ENCODE results near the gene TRMT61A.

Gene TRMT61A

DNA sequence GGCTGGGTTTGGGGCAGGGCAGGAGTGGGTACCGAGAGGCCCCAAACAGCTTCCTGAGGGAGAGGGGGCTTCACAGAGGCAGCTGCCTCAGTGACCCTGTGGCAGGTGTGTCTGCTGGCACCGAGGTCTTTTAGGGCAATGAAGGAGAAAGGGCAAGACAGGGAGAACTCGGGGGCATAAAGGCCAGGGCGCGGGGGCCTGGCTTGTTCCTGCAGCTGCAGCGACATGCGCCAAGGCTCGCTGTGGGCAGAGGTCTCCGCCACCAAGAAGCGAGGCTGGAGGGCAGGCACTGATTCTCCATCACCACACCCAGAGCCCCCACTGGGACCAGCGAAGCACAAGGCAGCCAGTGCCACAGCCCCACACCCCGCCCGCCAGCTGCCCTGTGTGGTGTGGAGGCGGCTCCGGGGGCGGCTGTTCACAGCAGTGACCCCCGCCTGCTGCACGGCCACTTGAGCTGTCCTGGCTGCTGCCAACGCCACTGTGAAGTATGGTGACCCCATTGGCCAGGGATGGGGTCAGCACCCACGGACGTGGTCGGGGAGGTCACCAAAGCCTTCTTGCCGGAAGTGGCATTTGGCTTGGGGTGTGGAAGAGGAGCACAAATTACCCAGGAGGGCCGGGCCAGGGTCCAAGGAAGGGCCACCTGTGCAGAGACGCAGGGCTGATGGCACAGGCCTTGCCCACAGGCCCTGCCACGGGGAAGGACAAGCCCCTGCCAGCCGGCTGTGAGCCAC, 17.1 kb downstream of the TRMT61A start:
- DNase-seq (ENCODE audit: insufficient read length, low spot score) (no peak), FAIRE-seq (no peak)

DNA sequence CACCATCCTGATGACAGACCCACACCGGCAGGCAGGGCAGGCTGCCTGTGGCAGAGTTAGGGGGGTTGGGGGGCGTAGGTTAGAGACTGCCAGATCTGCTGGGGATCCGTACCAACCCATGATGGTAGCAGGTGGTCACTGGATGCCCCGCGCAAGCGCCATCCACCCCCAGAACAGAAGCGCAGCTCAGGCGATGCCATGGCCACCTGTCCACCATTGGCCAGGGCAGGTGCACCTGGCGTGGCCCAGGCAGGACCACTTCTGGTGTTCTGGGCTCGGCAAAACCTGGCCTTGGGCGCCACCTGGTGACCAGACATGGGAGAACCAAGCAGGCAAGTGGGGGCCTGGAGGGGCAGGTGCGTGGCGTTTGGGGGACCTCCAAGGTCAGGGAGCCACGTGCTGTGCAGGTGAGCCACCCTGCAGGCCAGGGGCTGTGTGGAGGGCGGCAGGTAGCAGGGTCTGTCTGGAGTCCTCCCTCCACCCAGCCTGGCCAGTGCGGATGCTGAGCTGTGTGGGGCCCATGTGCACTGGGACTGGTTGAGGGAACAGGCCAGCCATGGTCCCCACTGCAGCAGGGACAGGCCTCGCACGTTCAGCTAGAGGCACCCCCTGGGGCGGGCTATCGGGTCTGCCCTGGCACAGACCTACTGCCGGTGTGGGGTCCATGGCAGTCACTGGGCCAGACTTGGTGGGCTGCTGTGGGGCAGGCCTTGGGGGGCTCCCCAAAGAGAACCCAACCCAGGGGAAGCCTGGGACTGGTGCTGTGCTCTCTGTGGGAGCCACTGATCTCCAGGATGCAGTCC, 17.9 kb downstream of the TRMT61A start:
- DNase-seq (ENCODE audit: insufficient read length, low spot score) (peak; percentile 81), FAIRE-seq (peak; percentile 83)

DNA sequence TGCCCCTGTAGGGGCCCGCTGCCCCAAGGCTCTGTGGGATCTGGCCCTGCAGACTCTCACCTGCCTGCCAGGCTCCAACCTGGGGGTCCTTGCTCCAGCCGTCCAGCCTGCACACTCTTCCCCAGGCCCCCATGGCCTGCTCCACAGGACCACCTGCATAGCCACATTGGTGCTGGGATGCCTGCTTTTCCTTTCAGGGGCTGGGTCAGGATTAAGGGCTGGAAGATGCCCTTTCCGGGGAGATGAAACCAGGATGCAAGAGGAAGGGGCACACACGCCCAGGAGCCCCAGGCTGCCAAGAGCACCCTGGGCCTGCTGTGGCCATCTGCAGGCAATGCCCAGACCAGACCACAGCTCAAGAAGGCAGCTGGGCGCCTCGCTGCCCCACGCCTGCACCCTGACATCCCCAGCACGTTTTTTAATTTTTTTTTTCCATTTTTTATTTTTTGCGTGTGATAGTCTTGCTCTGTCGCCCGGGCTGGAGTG, 18.5 kb downstream of the TRMT61A start:
- no peak for DNase-seq (ENCODE audit: insufficient read length, low spot score)
- FAIRE-seq: peak; percentile 36

DNA sequence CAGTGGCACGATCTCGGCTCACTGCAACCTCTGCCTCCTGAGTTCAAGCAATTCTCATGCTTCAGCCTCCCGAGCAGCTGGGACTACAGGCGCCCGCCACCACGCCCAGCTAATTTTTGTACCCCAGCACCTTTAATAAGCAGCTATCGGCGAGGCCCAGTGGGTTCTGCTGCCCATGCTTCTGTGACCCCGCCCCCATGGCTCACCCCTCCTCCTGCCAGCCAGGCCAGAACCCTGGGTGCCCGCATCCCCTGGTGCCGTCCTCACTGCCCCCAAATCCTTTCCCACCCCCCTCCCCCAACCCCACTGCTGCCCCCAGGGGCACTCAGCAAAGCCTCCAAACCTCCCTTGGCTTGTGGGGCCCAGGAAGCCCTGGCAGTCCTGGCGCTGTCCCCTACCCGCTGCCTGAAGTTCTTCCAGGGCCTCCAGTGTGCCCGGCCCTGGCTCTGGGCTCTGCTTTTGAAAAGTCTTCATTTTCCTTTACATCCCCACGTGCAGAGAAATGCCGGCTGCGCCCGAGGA, 19.0 kb downstream of the TRMT61A start:
- no peak for FAIRE-seq
- no peak for DNase-seq (ENCODE audit: insufficient read length, low spot score)

DNA sequence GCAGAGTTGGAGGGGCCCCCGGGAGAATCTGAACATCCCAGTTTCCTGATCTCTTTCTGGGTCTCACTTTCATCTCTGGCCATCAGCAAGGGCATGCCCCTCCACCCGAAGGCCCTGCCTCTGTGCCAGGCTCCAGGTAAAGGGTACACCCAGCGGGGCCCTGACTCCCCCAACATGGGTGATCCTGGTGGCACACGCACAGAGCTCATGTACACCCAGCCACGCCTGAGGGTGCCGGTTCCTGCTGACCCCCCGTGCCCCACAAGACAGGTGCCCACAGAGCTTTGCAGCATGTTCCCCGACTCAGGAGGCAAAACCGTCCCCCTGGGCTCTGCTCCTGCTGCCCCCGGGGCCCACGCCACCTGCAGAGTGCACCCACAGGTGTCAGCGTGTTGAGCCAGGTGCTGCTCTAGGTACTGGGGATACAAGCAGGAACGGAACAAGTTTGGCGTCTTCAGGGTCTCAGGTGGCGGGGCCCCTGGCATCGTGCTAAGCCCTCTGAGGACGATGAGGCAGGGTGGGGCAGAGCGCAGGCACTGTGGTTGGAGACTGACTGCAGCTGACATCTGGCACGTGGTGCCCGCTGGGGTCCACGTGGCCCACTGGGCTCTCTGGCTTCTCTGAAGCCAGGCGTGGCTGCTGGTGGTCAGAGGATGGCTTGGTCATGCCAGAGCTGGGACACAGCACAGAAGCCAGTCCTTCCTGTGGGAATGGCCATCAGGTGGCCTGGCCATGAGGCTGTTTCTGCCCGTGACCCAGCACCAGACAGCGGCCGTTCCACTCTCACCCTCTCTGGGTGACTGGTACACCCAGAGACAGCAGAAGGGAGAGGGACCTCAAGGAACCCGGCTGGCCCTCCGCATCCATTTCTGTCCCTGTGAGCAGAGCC, 19.7 kb downstream of the TRMT61A start:
- DNase-seq (ENCODE audit: insufficient read length, low spot score) (no peak), FAIRE-seq (no peak)

DNA sequence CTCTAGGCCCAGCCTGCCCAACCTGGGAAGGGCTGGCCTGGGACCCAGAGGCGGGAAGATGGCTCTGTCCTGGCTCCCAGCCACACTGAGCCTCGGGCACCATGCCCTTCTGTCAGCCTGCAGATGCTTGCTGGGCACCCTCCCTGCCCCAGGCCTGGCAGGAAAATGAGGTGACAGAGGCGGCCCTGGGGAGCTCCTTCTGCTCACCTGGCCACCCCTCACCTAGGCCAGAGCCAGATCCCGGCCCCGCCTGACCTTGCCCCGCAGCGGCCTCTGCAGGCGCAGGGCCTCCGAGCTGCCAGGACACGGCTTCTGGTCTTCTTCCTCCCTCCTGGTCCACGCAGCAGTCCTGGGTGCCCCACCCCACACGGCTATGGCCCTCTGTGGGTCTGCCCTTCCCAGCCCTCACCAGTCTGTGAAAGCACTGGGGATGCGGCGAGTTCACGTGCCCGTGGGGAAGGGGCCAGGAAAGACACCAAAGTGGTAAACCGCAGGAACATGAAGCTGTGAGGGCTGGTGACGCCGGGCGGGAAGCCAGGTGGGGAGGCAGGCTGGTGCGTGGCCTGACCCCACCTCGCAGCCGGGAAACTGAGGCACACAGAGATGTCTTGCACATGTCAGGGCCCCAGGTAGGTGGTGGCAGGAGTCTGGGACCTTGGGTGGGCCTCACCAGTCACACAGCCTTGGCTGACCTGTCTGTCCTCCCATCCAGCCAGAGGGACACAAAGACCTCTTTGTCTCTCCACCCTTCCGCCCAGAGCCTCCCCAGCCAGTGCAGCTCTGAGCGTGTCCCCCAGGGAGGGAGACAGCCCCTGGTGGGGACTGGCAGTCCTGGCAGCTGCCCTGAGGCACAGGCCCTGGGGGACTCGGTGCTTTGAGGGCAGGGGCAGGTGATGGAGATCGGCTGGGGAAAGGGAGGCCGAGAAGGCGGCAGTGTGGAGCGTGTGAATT, 20.6 kb downstream of the TRMT61A start:
- no peak for FAIRE-seq
- DNase-seq (ENCODE audit: insufficient read length, low spot score): no peak

DNA sequence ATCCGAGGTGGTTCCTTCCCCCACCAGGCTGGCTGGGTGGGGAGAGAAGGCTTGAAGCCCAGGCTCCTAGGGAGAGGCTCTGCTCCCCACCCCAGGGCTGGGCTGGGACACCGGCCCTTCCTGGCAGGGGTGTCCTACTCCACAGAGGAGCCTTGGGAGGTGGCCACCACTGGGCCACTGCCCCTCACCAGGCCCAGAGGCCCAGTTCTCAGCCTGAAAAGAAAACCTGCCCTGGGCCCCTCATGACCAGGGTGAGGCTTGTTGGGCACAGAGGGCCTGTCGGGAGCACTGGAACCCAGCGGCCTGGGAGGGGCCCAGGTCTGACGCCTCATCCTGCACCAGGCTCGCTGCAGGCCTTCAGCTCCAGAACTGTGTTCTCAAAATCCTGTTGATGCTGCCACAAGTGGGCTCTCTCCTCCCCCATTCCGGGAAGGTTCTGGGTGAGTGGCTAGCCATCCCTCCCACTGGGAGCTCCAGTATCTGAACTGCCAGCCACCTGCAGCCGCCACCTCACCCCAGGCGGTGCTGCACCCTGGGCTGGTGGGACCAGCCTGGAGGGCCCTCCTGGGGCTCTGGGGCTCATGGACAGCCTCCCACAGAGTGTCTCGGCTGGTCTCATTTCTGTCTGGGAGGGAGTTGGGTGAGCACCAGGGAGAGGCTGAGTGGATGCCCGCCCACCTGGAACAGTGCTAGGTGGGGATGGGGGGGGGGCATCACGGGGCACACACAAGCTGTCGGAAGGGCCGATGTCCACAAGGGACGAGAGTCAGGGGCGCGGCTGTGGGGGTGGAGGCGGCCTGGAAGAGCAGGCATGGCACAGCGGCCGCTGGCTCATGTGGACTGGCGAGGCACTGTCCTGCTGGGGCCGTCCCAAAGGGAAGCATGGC, 21.7 kb downstream of the TRMT61A start:
- no peak for FAIRE-seq
- no peak for DNase-seq (ENCODE audit: insufficient read length, low spot score)

DNA sequence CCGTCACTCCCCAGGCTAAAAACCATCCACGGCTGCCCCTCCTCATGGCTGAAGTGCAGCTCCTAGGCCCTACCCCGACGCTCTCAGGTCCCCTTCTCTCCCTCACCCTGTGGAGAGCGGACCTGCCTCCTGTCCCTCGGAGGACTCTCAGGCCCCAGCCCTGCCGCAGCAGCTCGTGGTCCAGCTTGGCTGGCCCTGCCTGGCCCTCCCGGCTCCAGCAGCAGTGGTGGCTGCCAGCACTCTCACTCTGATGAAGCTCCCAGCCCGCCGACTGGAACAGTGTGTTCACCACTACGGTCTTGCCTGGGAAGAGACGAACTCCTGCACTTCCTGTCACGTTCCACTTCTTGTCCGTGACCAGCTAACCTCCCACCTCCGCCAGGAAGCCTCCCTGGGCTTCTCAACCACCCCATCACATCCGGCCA, 22.4 kb downstream of the TRMT61A start:
- FAIRE-seq (no peak), DNase-seq (ENCODE audit: insufficient read length, low spot score) (no peak)

DNA sequence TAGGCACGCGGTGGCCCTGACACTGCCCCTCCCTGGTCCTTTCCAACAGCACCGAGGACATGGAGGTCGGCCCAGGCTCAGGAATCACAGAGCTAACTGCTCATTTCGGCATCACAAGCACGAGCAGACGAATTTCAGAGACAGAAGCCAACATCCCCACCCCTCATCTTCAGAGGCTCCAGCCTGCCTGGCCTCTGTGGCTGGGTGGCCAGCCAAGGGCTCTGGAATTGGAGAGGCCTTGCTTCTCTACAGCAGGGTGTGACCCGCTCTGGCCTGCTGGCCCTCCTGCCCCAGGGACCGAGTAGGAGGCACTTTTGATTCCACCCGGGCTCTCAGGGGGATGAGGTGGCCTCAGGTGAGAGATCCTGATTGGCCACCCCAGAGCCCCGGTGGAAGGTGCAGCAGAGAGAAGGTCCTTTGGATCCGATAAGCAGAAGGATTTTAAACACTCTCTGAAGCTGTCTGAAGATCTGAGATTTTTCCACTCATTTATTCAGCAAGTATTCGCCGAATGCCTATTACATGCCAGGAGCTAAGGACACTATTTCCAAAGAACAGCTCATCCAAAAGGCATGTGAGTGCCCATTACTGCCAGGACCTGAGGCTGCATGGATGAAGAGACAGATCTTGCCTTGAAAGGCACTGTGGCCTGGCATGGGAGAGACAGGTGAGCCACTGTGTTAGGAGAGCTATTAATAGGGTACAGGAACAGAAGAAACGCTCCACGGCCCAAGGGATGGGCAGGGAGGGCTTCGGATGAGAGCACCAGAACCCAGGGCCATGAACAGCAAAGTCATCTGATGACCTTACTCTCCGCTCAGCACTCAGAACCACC, 23.2 kb downstream of the TRMT61A start:
- FAIRE-seq (peak; percentile 83), DNase-seq (ENCODE audit: insufficient read length, low spot score) (no peak)

DNA sequence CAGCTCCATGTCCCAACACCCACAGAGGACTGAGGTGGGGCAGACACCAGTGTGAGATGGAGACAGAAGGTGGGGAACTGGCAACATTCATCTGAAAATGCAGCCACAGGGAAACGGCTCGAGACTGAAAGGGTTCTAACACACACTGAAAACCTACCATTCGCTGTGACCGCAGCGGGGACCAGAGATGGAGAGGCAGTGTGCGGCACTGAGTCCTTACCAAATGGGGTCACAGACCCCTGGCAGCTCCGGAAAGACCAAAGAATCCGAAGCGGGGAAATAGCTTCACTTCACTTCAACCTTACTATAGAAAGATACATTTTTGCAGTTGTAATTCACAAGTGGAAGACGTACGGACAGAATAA, 23.8 kb downstream of the TRMT61A start:
- no peak for FAIRE-seq
- DNase-seq (ENCODE audit: insufficient read length, low spot score): no peak

DNA sequence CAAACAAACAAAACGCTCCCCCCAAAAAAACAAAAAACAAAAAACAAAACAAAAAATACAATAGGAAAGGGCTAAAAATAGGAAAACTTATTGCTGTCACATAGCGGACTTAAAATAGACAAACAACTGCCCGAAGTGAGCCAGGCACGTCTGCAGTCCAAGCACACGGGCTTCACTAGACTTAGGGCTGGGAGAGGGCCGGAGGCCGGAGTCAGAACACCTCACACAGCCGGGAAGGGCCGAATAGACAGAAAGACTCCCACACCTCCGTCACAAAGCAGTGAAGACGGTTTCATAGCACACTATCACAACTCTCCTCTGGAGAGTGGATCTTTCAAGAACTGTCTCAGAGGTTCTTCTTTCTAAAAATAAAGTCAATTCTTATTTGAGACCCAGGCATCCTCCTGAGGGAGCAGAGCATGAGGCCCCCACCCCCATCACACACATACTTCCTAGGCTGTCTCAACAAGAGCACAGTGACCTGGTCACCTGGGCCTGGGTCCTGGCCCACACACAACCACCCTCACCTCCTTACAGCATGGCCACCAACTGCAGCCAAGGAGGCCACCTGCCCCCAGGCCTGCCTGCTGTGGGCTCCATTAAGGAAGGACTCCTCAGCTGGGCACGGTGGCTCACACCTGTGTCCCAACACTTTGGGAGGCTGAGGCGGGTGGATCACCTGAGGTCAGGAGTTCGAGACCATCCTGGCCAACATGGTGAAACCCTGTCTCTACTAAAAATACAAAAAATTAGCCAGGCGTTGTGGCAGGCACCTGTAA, 26.8 kb downstream of the TRMT61A start:
- DNase-seq (ENCODE audit: insufficient read length, low spot score) (no peak), FAIRE-seq (no peak)

DNA sequence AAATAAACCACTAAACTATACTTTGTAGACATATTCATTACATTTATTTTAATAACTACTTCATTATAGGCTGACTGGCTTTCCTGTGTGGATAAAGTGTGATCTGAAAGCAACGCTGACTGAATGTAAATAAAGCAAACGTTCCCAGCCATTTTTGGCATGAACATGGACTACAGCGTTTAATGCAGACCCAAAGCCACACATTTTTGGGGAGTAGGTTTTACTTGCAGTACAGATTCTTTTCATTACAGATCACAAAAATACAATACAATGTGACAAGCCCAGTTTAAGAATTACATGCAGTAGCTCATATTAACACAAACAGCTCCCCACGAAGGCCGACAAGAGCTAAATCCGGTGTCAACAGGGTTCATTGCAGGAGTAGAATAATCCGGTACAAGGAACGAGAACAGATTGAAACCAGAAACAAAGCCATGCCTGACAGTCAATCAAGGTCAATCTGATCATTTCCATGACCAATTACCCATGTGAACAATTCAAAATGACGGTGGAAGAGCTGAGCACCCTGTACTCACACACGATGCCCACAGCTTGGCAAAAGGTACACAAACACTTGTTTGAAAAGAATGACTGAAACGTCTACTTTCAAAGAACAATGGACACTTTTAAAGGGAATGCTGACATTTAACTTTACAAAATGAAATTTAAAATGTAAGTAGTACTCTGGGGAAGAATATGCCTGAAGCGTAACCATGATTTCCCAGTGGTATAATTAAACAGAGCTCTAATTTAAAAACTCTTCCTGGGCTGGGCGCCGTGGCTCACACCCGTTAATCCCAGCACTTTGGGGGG, 28.2 kb downstream of the TRMT61A start:
- no peak for FAIRE-seq
- no peak for DNase-seq (ENCODE audit: insufficient read length, low spot score)

DNA sequence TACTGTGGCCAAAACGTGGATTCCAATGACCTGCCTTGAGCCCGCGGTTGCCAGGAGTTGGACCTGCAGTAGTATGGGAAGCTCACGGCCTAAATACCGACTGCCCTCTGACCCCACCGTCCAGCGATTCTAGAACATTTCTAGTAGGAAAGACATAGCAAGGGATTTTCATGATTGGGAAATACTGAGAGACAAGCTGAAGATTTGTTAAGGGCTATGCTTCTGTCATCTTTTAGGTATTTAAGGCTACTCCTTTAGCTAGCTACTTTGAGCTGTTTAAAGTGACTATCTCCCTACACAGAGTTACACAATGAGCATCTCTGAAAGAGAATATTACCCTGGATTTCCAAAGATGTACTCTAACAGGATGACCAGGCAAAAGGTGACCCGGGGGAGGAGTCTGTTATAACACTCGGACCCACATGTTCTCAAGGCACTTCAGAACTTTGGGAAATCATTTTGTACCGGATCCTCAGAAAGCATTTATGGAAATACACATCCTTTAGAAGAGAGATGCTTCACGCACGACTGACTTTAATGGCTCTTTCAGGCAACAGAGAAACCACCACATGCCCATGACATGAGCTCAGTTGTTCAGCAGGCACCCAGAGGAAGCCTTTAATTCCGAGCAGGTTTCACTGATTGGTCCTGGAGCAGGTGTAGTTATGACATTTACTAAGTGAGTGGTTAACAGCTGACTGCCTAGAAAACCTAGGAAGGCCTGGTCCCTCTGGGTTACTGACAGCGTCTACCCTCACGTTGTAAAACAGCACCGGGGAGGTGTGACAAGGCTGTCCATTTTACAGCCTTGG, 29.3 kb downstream of the TRMT61A start:
- FAIRE-seq (no peak), DNase-seq (ENCODE audit: insufficient read length, low spot score) (no peak)

DNA sequence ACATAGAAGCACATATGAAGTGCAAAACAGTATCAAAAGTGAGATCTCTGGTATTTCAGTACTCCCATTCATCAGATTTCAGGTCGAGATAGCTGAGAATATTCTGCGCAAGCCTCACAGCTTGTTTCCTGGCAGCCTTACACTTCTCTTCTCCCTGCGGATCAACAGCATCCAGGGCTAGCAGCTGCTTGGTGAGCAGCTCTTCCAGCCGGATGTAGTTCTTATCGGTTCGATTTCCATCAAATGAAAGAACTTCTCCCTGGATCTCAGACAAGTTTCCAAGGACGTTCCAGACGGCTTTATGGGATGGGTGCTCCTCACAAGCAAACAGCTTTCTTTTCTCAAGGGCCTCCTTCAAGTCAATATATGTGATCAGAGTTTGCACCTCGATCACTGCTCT, 30.8 kb downstream of the TRMT61A start:
- FAIRE-seq (no peak), DNase-seq (ENCODE audit: insufficient read length, low spot score) (no peak)

DNA sequence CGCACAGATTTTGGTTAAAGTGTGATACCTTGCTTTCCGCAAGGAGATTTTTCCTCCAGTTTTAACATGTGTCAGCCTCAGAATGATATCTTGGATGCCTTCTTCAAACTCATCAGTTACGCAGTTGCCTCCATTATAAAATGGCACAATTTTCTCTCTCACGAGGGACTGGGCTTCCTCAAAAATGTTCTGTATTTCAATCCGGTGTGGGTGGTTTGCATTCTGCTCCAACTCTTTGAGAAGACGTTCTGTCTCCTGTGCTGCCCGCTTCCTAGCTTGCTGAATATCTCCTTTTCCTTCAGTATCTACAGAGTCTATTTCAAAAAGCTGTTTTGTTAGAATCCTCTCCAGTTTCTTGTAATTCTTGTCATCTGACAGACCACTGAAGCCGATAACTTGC, 31.7 kb downstream of the TRMT61A start:
- FAIRE-seq: no peak
- no peak for DNase-seq (ENCODE audit: insufficient read length, low spot score)
